HepG2 (cell line): ENCODE measurements around the gene NUDT16. TPM values are rescaled to one million over a fixed set of nuclear protein-coding genes. Genes with fewer than 3 reads are reported as not detected.

Source experiments
- ATAC-seq: fragments of 200-7000 bp; cut with Tn5 transposase; 3 replicates; pipeline ENCODE4 v1.9.1; 2020; ENCODE audit warnings: mild to moderate bottlenecking, moderate library complexity
- BruUV-seq: library from RNA; stranded (reverse); fragments of 400-500 nt; replicated peaks from 2 replicates; lab custom pipeline; 2021; lab: Mats Ljungman, UMichigan
- CTCF ChIA-PET: fragments of 300-600 bp; formaldehyde crosslinking; extraction: SDS; loops from one replicate; lab custom pipeline; 2021; ENCODE audit warnings: low total read pairs, inconsistent platforms, low intra/inter-chr PET ratio; lab: Yijun Ruan, JAX
- POLR2A ChIA-PET: fragments of 350-600 bp; sonication (Branson Sonifier 250); formaldehyde crosslinking; loops from one replicate; lab custom pipeline; 2020; ENCODE audit warnings: antibody characterized with exemption, inconsistent platforms; lab: Yijun Ruan, JAX
- DNase-seq: peaks from one replicate; pipeline ENCODE4 v3.0.0-alpha.2; 2015; ENCODE audit warnings: low spot score
- FAIRE-seq: peaks from 3 replicates; lab custom pipeline; 2011; peaks lifted over from hg19 to GRCh38; lab: Jason Lieb, UNC
- H2AFZ ChIP-seq: one replicate; pipeline ENCODE4 v1.6.1; 2011; ENCODE audit warnings: low read length, inconsistent platforms
- H3K27ac ChIP-seq: fragments of 300-600 bp; 3 replicates; pipeline ENCODE4 v1.8.0; 2011; ENCODE audit warnings: mixed run types, mild to moderate bottlenecking, mixed read lengths, low read length, inconsistent platforms; ENCODE audit not compliant: insufficient read depth; ENCODE audit errors: extremely low read length
- H3K27me3 ChIP-seq, 2 experiments: fragments of 200-600 bp in 1 of 2; 2 replicates in 1 of 2; 3 replicates in 1 of 2; pipeline versions ENCODE4 v1.6.0 to v1.8.0; 2011; ENCODE audit warnings: low read length in 2 of 2, mild to moderate bottlenecking in 2 of 2, moderate library complexity in 2 of 2, inconsistent platforms in 1 of 2; ENCODE audit not compliant: insufficient read depth in 2 of 2, control insufficient read depth in 1 of 2
- H3K36me3 ChIP-seq, 2 experiments: fragments of 200-600 bp in 1 of 2; replicated peaks in 1 of 2; 2 replicates in 1 of 2; 3 replicates in 1 of 2; pipeline versions ENCODE4 v1.5.1 to v1.8.0; 2011; ENCODE audit warnings: low read length in 2 of 2, inconsistent platforms in 1 of 2; ENCODE audit not compliant: insufficient read depth in 2 of 2, control insufficient read depth in 1 of 2
- H3K4me1 ChIP-seq: 2 replicates; pipeline ENCODE4 v1.5.1; 2012; ENCODE audit warnings: low read length, inconsistent platforms; ENCODE audit not compliant: insufficient read depth
- H3K4me2 ChIP-seq: 2 replicates; pipeline ENCODE4 v1.6.0; 2011; ENCODE audit warnings: low read depth, low read length, inconsistent platforms
- H3K4me3 ChIP-seq, 3 experiments: fragments of 200-600 bp in 1 of 3; sonication (generic), shearing (Covaris generic) in 1 of 3; replicated peaks in 1 of 3; 2 replicates each; pipeline ENCODE4 v1.5.1; 2011 to 2016; ENCODE audit warnings: low read length in 3 of 3, inconsistent platforms in 2 of 3, low read depth in 2 of 3, mild to moderate bottlenecking in 2 of 3, control low read depth in 1 of 3, mixed read lengths in 1 of 3; ENCODE audit not compliant: insufficient read depth in 1 of 3
- H3K79me2 ChIP-seq: one replicate; pipeline ENCODE4 v1.6.1; 2011; ENCODE audit warnings: low read length, inconsistent platforms; ENCODE audit not compliant: insufficient read depth
- H3K9ac ChIP-seq: 2 replicates; pipeline ENCODE4 v1.6.0; 2011; ENCODE audit warnings: mild to moderate bottlenecking, low read depth, low read length, inconsistent platforms; ENCODE audit not compliant: insufficient read depth
- H3K9me3 ChIP-seq: 2 replicates; pipeline ENCODE4 v1.5.1; 2012; ENCODE audit warnings: mild to moderate bottlenecking, low read length
- H4K20me1 ChIP-seq: 2 replicates; pipeline ENCODE4 v1.6.0; 2011; ENCODE audit warnings: inconsistent platforms, mild to moderate bottlenecking, low read length, moderate library complexity; ENCODE audit not compliant: insufficient read depth
- BHLHE40 ChIP-seq: IDR thresholded peaks from 2 replicates; pipeline ENCODE4 v1.6.1; 2011; ENCODE audit warnings: low read length, improper control_type of control experiment
- GABPA ChIP-seq, 2 experiments: IDR thresholded peaks; 2 replicates each; pipeline ENCODE4 v1.6.1; 2011 to 2016; ENCODE audit warnings: low read depth in 2 of 2, low read length in 1 of 2, missing biosample characterization in 1 of 2, missing genetic modification characterization in 1 of 2
- RELA ChIP-seq: sonication (generic); formaldehyde crosslinking; IDR thresholded peaks from 2 replicates; pipeline ENCODE4 v1.4.0; 2020; ENCODE audit warnings: missing genetic modification reagents
- SMAD9 ChIP-seq: sonication (generic); formaldehyde crosslinking; IDR thresholded peaks from 2 replicates; pipeline ENCODE4 v1.5.1; 2020; ENCODE audit warnings: mild to moderate bottlenecking, missing genetic modification reagents
- STAG1 ChIP-seq: sonication (generic); formaldehyde crosslinking; IDR thresholded peaks from 2 replicates; pipeline ENCODE4 v1.4.0; 2020; ENCODE audit warnings: missing genetic modification reagents
- ZBTB7B ChIP-seq: sonication (generic); formaldehyde crosslinking; IDR thresholded peaks from 2 replicates; pipeline ENCODE4 v1.4.0; 2020; ENCODE audit warnings: missing genetic modification reagents
- ZNF20 ChIP-seq: sonication (generic); formaldehyde crosslinking; IDR thresholded peaks from 2 replicates; pipeline ENCODE4 v1.4.0; 2020; ENCODE audit warnings: mild to moderate bottlenecking, moderate library complexity, missing genetic modification reagents
- ZNF362 ChIP-seq: sonication (generic); formaldehyde crosslinking; IDR thresholded peaks from 2 replicates; pipeline ENCODE4 v1.4.0; 2020; ENCODE audit warnings: missing genetic modification reagents, mild to moderate bottlenecking, borderline replicate concordance
- ZNF547 ChIP-seq: sonication (generic); formaldehyde crosslinking; IDR thresholded peaks from 2 replicates; pipeline ENCODE4 v1.5.1; 2020; ENCODE audit warnings: mild to moderate bottlenecking, missing genetic modification reagents
- ZNF572 ChIP-seq: sonication (generic); formaldehyde crosslinking; IDR thresholded peaks from 2 replicates; pipeline ENCODE4 v1.5.1; 2020; ENCODE audit warnings: mild to moderate bottlenecking, missing genetic modification reagents
- ZNF646 ChIP-seq: sonication (generic); formaldehyde crosslinking; IDR thresholded peaks from 2 replicates; pipeline ENCODE4 v1.9.0; 2021; ENCODE audit warnings: mild to moderate bottlenecking, missing genetic modification reagents
- ZNF841 ChIP-seq: sonication (generic); formaldehyde crosslinking; IDR thresholded peaks from 2 replicates; pipeline ENCODE4 v1.8.1; 2023; ENCODE audit warnings: missing genetic modification reagents, borderline replicate concordance
- ZSCAN25 ChIP-seq: sonication (generic); formaldehyde crosslinking; IDR thresholded peaks from 2 replicates; pipeline ENCODE4 v1.8.0; 2022; ENCODE audit warnings: mild to moderate bottlenecking, missing genetic modification reagents
- WGBS: methylation state at CpG from one replicate; pipeline ENCODE4 v1.1.6; 2017; ENCODE audit warnings: low lambda C conversion rate; 5-methylcytosine and 5-hydroxymethylcytosine counted together
- in situ Hi-C: cut with HindIII; loops from 2 replicates; pipeline ENCODE4 v1.10.0; 2017; ENCODE audit warnings: low pct_unique_long_range_greater_than_20kb; ENCODE audit not compliant: extremely low pct_ligation_motif_present
- intact Hi-C: fragments of 100-400 bp; cut with micrococcal nuclease; formaldehyde crosslinking; loops from one replicate; pipeline ENCODE4 v1.10.0; 2022; ENCODE audit not compliant: unreplicated experiment
- polyA plus RNA-seq, 8 experiments: library from polyadenylated mRNA; depleted of rRNA in 3 of 8; stranded (reverse) in 7 of 8; unstranded in 1 of 8; fragments of >200 nt; fragmentation: Illumina TruSeq in 4 of 8; extraction: Trizol in 4 of 8; gene quantifications; 2 replicates each; pipeline versions ENCODE4 v1.2.1 to v1.2.3, GENCODE V29; 2011 to 2016; ENCODE audit warnings: low read depth in 4 of 8, missing spikeins in 1 of 8, mixed read lengths in 1 of 8; ENCODE audit not compliant: insufficient read depth in 1 of 8
- total RNA-seq, 5 experiments: library from RNA; depleted of rRNA; stranded (reverse); fragments of >200 nt; fragmentation: Illumina TruSeq; extraction: Trizol; gene quantifications; 2 replicates each; pipeline ENCODE4 v1.2.3, GENCODE V29; 2016; ENCODE audit warnings: low read depth in 1 of 5

The NUDT16 gene
- total and polyA plus RNA-seq, 2 of the 13 experiments (the other 11 are each of a cell fraction or from before 2014, with no cell fraction given), result 5.4 to 14.8 TPM

GRCh38 chr3:131361464-131362421 lies 19.8 kb upstream of the NUDT16 start:
- no peak for TF ChIP-seq ZNF646
- no peak for TF ChIP-seq GABPA (IDR thresholded peaks at IDR 0.05; ENCODE audit: low read depth, low read length)
- TF ChIP-seq GABPA (CRISPR knock-in tag; IDR thresholded peaks at IDR 0.05; ENCODE audit: low read depth), result no peak
- no peak for TF ChIP-seq ZNF362
- TF ChIP-seq ZNF841 (CRISPR knock-in tag), result no peak
- TF ChIP-seq STAG1 (CRISPR knock-in tag), result no peak
- no peak for TF ChIP-seq BHLHE40
- no peak for TF ChIP-seq RELA (CRISPR knock-in tag)
- TF ChIP-seq ZSCAN25 (CRISPR knock-in tag), result no peak
- no peak for TF ChIP-seq ZNF572 (CRISPR knock-in tag)
- no peak for TF ChIP-seq ZNF547 (CRISPR knock-in tag)
- no peak for TF ChIP-seq ZBTB7B (CRISPR knock-in tag)
- no peak for TF ChIP-seq SMAD9 (CRISPR knock-in tag)
- TF ChIP-seq ZNF20, result no peak
- TF ChIP-seq, all 625 proteins: peak for 0
- Histone ChIP-seq H3K79me2 (no peaks in the 10 kb centered on the region), H3K27me3 (no peaks in the 10 kb centered on the region), H3K9me3 (no peaks in the 10 kb centered on the region), H3K4me3 (no peak overlapping the region), H3K36me3 (no peaks in the 10 kb centered on the region), H4K20me1 (no peaks in the 10 kb centered on the region), H3K4me1 (no peaks in the 10 kb centered on the region), H3K4me2 (no peak overlapping the region), H3K9ac (no peak overlapping the region), H3K27ac (no peak overlapping the region), H2AFZ (no peak overlapping the region)
- 81% methylated on average over 28 of the region's 64 CpGs for WGBS
- intact Hi-C loops (no loop called here), in situ Hi-C loops (no loop called here)
- FAIRE-seq (no peak), ATAC-seq (no peak; the same call in 2 of the 3 replicates), DNase-seq (no peak)
- BruUV-seq, result no TSS peak
- POLR2A ChIA-PET, result interaction anchor here (0.6 kb wide), 1 partner anchor 415 kb away, joined by 3 read pairs; no protein-coding TSS in a partner anchor
- CTCF ChIA-PET, result no interaction called here
